Smooth muscle cell (in vitro differentiated cells): ENCODE measurements around the gene PABPN1L. TPM values are rescaled to one million over a fixed set of nuclear protein-coding genes. Genes with fewer than 3 reads are reported as not detected.

Source experiments
- DNase-seq: peaks from one replicate; lab custom pipeline; 2025; ENCODE audit not compliant: unreplicated experiment; lab: John Stamatoyannopoulos, UW
- H2AFZ ChIP-seq: fragments of 200-600 bp; sonication (generic); 2 replicates; pipeline ENCODE4 v1.6.0; 2016; ENCODE audit warnings: antibody characterized with exemption, low read depth, mild to moderate bottlenecking
- H3F3A ChIP-seq: fragments of 200-600 bp; sonication (generic); 2 replicates; pipeline ENCODE4 v1.6.0; 2017; ENCODE audit warnings: antibody characterized with exemption, low read depth
- H3K27ac ChIP-seq: fragments of 200-600 bp; sonication (generic); 2 replicates; pipeline ENCODE4 v1.5.1; 2016; ENCODE audit warnings: low read depth, mild to moderate bottlenecking
- H3K27me3 ChIP-seq: fragments of 200-600 bp; sonication (generic); 2 replicates; pipeline ENCODE4 v1.6.1; 2016; ENCODE audit warnings: low read depth, mild to moderate bottlenecking
- H3K36me3 ChIP-seq: fragments of 200-600 bp; sonication (generic); 2 replicates; pipeline ENCODE4 v1.5.1; 2016; ENCODE audit warnings: low read depth
- H3K4me1 ChIP-seq: fragments of 200-600 bp; sonication (generic); 2 replicates; pipeline ENCODE4 v1.5.1; 2016; ENCODE audit warnings: low read depth
- H3K4me2 ChIP-seq: fragments of 200-600 bp; sonication (generic); 2 replicates; pipeline ENCODE4 v1.6.0; 2016; ENCODE audit warnings: mild to moderate bottlenecking
- H3K4me3 ChIP-seq: fragments of 200-600 bp; sonication (generic); 2 replicates; pipeline ENCODE4 v1.5.1; 2016; ENCODE audit warnings: mild to moderate bottlenecking
- H3K79me2 ChIP-seq: fragments of 200-600 bp; sonication (generic); 2 replicates; pipeline ENCODE4 v1.6.0; 2016; ENCODE audit warnings: low read depth, mild to moderate bottlenecking
- H3K9ac ChIP-seq: fragments of 200-600 bp; sonication (generic); 2 replicates; pipeline ENCODE4 v1.6.0; 2016; ENCODE audit warnings: low read depth
- H3K9me3 ChIP-seq: fragments of 200-600 bp; sonication (generic); replicated peaks from 2 replicates; pipeline ENCODE4 v1.5.1; 2016; ENCODE audit warnings: low read depth
- H4K20me1 ChIP-seq: fragments of 200-600 bp; sonication (generic); 2 replicates; pipeline ENCODE4 v1.6.0; 2016; ENCODE audit warnings: low read depth
- WGBS: methylation state at CpG from one replicate; pipeline ENCODE4 v1.1.7; 2016; ENCODE audit warnings: low lambda C conversion rate; 5-methylcytosine and 5-hydroxymethylcytosine counted together
- polyA plus RNA-seq: library from polyadenylated mRNA; unstranded; fragments of >200 nt; fragmentation: Nextera tagmentation; extraction: Ambion mirVana; gene quantifications from 2 replicates; pipeline ENCODE4 v1.2.1, GENCODE V29; 2016
- total RNA-seq: library from RNA; depleted of rRNA; stranded (reverse); fragments of >200 nt; gene quantifications from 2 replicates; pipeline ENCODE4 v1.2.3, GENCODE V29; 2014
- TF ChIP-seq, protein P1 (sequence below): fragments of 200-600 bp; sonication (generic); IDR thresholded peaks from 2 replicates; pipeline ENCODE4 v1.5.1; 2017; ENCODE audit warnings: borderline replicate concordance, mild to moderate bottlenecking, antibody characterized with exemption; ENCODE audit not compliant: insufficient read depth, poor library complexity, severe bottlenecking

Gene PABPN1L, protein sequence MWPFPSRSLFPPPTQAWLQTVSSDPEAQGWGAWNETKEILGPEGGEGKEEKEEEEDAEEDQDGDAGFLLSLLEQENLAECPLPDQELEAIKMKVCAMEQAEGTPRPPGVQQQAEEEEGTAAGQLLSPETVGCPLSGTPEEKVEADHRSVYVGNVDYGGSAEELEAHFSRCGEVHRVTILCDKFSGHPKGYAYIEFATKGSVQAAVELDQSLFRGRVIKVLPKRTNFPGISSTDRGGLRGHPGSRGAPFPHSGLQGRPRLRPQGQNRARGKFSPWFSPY
- total RNA-seq, result not detected in 2 replicates
- 0.27 TPM in 1 of 2 replicates, not detected in the other for polyA plus RNA-seq

DNA sequence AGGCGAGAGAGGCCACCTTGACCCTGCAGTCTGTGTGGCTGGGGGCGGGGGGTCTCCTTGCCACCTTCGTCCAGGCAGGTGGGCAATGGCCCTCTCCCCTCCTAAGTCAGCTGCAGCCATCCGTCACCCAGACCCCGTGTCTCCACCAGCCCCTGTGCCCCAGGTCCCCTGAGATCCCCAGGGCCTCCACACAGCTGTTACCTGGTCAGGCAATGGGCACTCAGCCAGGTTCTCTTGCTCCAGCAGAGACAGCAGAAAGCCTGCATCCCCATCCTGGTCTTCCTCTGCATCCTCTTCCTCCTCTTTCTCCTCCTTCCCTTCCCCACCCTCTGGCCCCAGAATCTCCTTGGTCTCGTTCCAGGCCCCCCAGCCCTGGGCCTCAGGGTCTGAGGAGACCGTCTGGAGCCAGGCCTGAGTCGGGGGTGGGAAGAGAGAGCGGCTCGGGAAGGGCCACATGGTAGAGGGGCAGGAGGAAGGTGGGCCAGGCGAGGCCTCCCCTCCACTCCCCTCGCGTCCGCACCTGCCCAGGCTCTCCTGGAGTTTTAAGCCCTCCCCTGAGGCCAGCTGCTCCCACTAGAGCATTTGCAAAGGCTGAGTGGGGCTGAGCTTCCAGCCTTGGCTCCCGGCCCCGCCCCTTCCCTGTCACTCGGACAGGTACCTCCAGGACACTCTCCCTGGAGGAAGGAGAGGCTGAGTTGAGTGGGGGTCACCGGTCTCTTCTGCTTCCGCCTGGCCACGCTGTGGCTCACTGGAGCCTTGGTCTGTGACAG lies at the start of gene PABPN1L:
TSS of gene PABPN1L (minus strand) at position 510 of the 770 bp plus-strand sequence. CDS start at position 456, 54 bp downstream.
- no peak for DNase-seq
- H4K20me1 ChIP-seq, result no peaks in the 10 kb centered on the region
- H3K27me3 ChIP-seq, result no peaks in the 10 kb centered on the region
- H3K27ac ChIP-seq, result no peak within 1 kb of the TSS
- TF ChIP-seq, protein P1, sequence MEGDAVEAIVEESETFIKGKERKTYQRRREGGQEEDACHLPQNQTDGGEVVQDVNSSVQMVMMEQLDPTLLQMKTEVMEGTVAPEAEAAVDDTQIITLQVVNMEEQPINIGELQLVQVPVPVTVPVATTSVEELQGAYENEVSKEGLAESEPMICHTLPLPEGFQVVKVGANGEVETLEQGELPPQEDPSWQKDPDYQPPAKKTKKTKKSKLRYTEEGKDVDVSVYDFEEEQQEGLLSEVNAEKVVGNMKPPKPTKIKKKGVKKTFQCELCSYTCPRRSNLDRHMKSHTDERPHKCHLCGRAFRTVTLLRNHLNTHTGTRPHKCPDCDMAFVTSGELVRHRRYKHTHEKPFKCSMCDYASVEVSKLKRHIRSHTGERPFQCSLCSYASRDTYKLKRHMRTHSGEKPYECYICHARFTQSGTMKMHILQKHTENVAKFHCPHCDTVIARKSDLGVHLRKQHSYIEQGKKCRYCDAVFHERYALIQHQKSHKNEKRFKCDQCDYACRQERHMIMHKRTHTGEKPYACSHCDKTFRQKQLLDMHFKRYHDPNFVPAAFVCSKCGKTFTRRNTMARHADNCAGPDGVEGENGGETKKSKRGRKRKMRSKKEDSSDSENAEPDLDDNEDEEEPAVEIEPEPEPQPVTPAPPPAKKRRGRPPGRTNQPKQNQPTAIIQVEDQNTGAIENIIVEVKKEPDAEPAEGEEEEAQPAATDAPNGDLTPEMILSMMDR, result no peak
- WGBS, result 85% methylated on average over 17 of the region's 20 CpGs
- H3K4me2 ChIP-seq, result no peak within 1 kb of the TSS
- H3K4me1 ChIP-seq, result no peaks in the 10 kb centered on the region
- no peak within 1 kb of the TSS for H3K4me3 ChIP-seq
- H3K9me3 ChIP-seq, result no peaks in the 10 kb centered on the region
- H3K36me3 ChIP-seq, result no peaks in the 10 kb centered on the region
- H2AFZ ChIP-seq, result no peak within 1 kb of the TSS
- H3K9ac ChIP-seq, result no peak within 1 kb of the TSS
- no peaks in the 10 kb centered on the region for H3K79me2 ChIP-seq
- H3F3A ChIP-seq, result no peaks in the 10 kb centered on the region

DNA sequence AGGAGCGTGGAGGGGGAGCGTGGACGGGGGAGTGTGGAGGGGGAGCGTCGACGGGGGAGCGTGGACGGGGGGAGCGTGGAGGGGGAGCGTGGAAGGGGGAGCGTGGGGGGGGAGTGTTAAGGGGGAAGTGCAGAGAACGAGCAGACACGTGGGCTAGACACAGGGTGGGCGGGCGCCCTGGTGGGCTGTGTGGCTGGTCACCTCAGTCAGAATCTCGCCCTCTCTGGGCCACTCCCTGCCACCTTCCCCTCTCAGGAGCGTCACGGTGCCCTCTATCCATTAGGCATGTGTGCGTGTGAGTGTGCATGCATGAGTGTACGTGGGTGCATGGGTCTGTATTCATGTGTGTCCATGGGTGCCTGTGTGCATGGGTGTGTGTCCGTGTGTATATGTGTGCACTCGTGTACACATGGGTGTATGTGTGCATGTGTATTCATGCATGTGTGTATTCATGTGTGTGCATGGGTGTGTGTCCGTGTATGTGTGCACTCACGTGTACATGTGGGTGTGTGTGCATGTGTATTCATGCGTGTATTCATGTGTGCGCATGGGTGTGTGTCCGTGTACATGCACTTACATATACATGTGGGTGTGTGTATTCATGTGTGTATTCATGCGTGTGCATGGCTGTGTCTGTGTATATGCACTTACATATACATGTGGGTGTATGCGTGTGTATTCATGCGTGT lies 49.3 kb upstream of the PABPN1L start:
- 93% methylated on average over 17 of the region's 30 CpGs for WGBS
- Histone ChIP-seq H3K4me1 (no peaks in the 10 kb centered on the region), H3K4me2 (no peak overlapping the region), H3K27me3 (no peaks in the 10 kb centered on the region), H3K36me3 (no peaks in the 10 kb centered on the region), H2AFZ (no peak overlapping the region), H3K27ac (no peak overlapping the region), H3K9ac (no peak overlapping the region), H4K20me1 (no peaks in the 10 kb centered on the region), H3K4me3 (no peak overlapping the region), H3K9me3 (no peaks in the 10 kb centered on the region), H3K79me2 (no peaks in the 10 kb centered on the region), H3F3A (no peaks in the 10 kb centered on the region)
- TF ChIP-seq, protein P1, result no peak
- no peak for DNase-seq

DNA sequence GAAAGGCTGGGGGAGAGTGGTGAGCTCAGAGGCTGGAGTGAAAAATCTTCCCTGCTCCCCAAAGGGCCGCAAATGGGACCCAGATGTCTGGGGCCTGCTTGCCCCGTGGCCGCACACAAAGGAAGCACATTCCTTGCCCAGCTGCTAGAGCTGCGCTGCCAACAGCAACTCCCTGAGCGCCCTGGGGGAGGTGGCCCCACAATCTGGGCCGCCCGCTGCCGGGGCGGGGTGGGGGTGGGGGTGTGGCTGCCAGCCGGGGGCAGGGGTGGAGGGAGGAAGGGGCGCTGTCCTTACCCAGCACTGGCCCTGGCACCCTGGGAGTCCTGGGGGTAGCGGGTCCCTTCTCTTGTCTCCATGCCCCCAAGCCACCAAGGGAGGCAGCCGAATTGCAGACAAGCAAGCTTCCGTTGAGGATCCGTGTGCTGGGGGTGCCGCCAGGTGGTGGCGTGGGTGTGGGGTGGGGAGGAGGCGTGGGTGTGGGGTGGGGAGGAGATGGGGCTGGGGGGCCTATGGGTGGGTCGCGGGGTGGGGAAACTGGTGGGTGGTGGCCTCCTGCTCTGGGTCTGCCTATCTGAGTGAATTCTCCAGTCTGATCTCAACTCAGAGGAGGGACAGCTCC lies 48.4 kb upstream of the PABPN1L start:
- H3K4me2 ChIP-seq, result no peak overlapping the region
- no peak for DNase-seq
- WGBS, result 88% methylated on average over 14 of the region's 20 CpGs

More for the DNA sequence above, 48.4 kb upstream of the PABPN1L start:
- Histone ChIP-seq H3K36me3 (no peaks in the 10 kb centered on the region), H3K9ac (no peak overlapping the region), H3K27ac (no peak overlapping the region), H3K79me2 (no peaks in the 10 kb centered on the region), H3K4me3 (no peak overlapping the region), H3K27me3 (no peaks in the 10 kb centered on the region), H4K20me1 (no peaks in the 10 kb centered on the region), H2AFZ (no peak overlapping the region), H3K9me3 (no peaks in the 10 kb centered on the region), H3F3A (no peaks in the 10 kb centered on the region), H3K4me1 (no peaks in the 10 kb centered on the region)
- TF ChIP-seq, protein P1, result no peak
